NCI-H1092 treated with DMSO at 0.1 percent for 48 hours (cell line): ENCODE data around the gene KMT2E.
"Not testable (repeated sequence)": the region's sequence is repeated elsewhere in the genome, so short reads cannot be mapped to it uniquely, and the experiment has no call there.

ENCODE experiments used
- DNase-seq: peaks from one replicate; lab custom pipeline; 2025; lab: John Stamatoyannopoulos, UW

KMT2E gene

GRCh38 chr7:104983076-104983577, 30.9 kb upstream of the KMT2E start:
- no peak for DNase-seq

- peak; percentile 89 for DNase-seq
Measured at GRCh38 chr7:104983578-104984539, 30.1 kb upstream of the KMT2E start.

- no peak for DNase-seq
Measured at GRCh38 chr7:104984585-104985258, 29.3 kb upstream of the KMT2E start.

GRCh38 chr7:104985259-104985617, 28.8 kb upstream of the KMT2E start:
- no peak for DNase-seq

- no peak for DNase-seq
Measured at GRCh38 chr7:104986628-104987259, 27.3 kb upstream of the KMT2E start.

- DNase-seq: not testable (repeated sequence)
Measured at GRCh38 chr7:104987403-104987802, 26.6 kb upstream of the KMT2E start.

- DNase-seq: no peak
Measured at GRCh38 chr7:104990983-104991382, 23.0 kb upstream of the KMT2E start.

- no peak for DNase-seq
Measured at GRCh38 chr7:104992306-104992705, 21.7 kb upstream of the KMT2E start.

GRCh38 chr7:104993217-104993862, 20.7 kb upstream of the KMT2E start:
- DNase-seq: no peak

- no peak for DNase-seq
Measured at GRCh38 chr7:104998040-104998752, 15.8 kb upstream of the KMT2E start.

- no peak for DNase-seq
Measured at GRCh38 chr7:105000200-105000599, 13.8 kb upstream of the KMT2E start.

- no peak for DNase-seq
Measured at GRCh38 chr7:105000927-105001336, 13.1 kb upstream of the KMT2E start.

GRCh38 chr7:105001652-105002184, 12.3 kb upstream of the KMT2E start:
- DNase-seq: no peak

- DNase-seq: no peak
Measured at GRCh38 chr7:105003275-105003674, 10.7 kb upstream of the KMT2E start.

GRCh38 chr7:105003872-105004510, 10.0 kb upstream of the KMT2E start:
- no peak for DNase-seq

GRCh38 chr7:105005006-105005405, 9.0 kb upstream of the KMT2E start:
- DNase-seq: not testable (repeated sequence)

- not testable (repeated sequence) for DNase-seq
Measured at GRCh38 chr7:105005486-105005885, 8.5 kb upstream of the KMT2E start.

- no peak for DNase-seq
Measured at GRCh38 chr7:105006367-105007136, 7.5 kb upstream of the KMT2E start.

GRCh38 chr7:105007298-105007697, 6.7 kb upstream of the KMT2E start:
- no peak for DNase-seq
